HCT116 (cell line): Measurements from ENCODE around the gene TPO. TPM values are rescaled to one million over a fixed set of nuclear protein-coding genes. Genes with fewer than 3 reads are reported as not detected.

Experiments used
- ATAC-seq: fragments of 200-7000 bp; cut with Tn5 transposase; 2 replicates; pipeline ENCODE4 v1.9.1; 2020; ENCODE audit warnings: mild to moderate bottlenecking, moderate library complexity
- BruUV-seq: library from RNA; stranded (reverse); fragments of 400-500 nt; replicated peaks from 2 replicates; lab custom pipeline; 2021; lab: Mats Ljungman, UMichigan
- CTCF ChIA-PET: fragments of 300-600 bp; sonication (Branson Sonifier 250); formaldehyde crosslinking; loops from one replicate; lab custom pipeline; 2021; ENCODE audit warnings: antibody characterized with exemption; lab: Charles Lee
- POLR2A ChIA-PET: fragments of 300-600, 350-600 bp; sonication (Branson Sonifier 250); formaldehyde crosslinking; loops from one replicate; lab custom pipeline; 2021; ENCODE audit warnings: antibody characterized with exemption; lab: Charles Lee
- RAD21 ChIA-PET, 2 experiments: fragments of 300-600 bp; sonication (Branson Sonifier 250); formaldehyde crosslinking; loops; one replicate each; lab custom pipeline; 2023; ENCODE audit warnings: low total read pairs in 2 of 2; ENCODE audit not compliant: uncharacterized antibody in 2 of 2, unreplicated experiment in 2 of 2, low non-redundant PET in 1 of 2; lab: Charles Lee
- DNase-seq: peaks from one replicate; pipeline ENCODE4 v3.0.0-alpha.2; 2010; ENCODE audit warnings: low read depth, low spot score
- H2AFZ ChIP-seq: fragments of 200-600 bp; shearing (Covaris generic), sonication (generic); 2 replicates; pipeline ENCODE4 v1.6.1; 2017; ENCODE audit warnings: low read depth, mixed run types, mixed read lengths, antibody characterized with exemption, low read length; ENCODE audit not compliant: poor library complexity, severe bottlenecking
- H3K27ac ChIP-seq: 2 replicates; pipeline ENCODE4 v1.5.1; 2012; ENCODE audit warnings: low read depth, low read length
- H3K27me3 ChIP-seq: fragments of 200-600 bp; sonication (generic); 2 replicates; pipeline ENCODE4 v1.6.1; 2016; ENCODE audit warnings: mixed run types, low read length, mixed read lengths; ENCODE audit not compliant: insufficient read depth
- H3K36me3 ChIP-seq, 2 experiments: fragments of 200-500 bp in 1 of 2; fragments of 200-600 bp in 1 of 2; sonication (Bioruptor generic) in 1 of 2; sonication (generic) in 1 of 2; 2 replicates each; pipeline versions ENCODE4 v1.5.1 to v1.6.1; 2014 to 2016; ENCODE audit warnings: low read length in 2 of 2, inconsistent platforms in 1 of 2, mixed read lengths in 1 of 2, mixed run types in 1 of 2; ENCODE audit not compliant: insufficient read depth in 2 of 2, control insufficient read depth in 1 of 2
- H3K4me1 ChIP-seq, 2 experiments: fragments of 200-600 bp in 1 of 2; sonication (generic) in 1 of 2; 2 replicates each; pipeline versions ENCODE4 v1.5.1 to v1.6.1; 2012 to 2017; ENCODE audit warnings: low read length in 2 of 2, inconsistent platforms in 1 of 2, mild to moderate bottlenecking in 1 of 2, mixed read lengths in 1 of 2, mixed run types in 1 of 2, moderate library complexity in 1 of 2; ENCODE audit not compliant: insufficient read depth in 2 of 2, control insufficient read depth in 1 of 2
- H3K4me2 ChIP-seq: fragments of 200-600 bp; sonication (generic); 2 replicates; pipeline ENCODE4 v1.6.1; 2017; ENCODE audit warnings: mixed run types, low read length, mixed read lengths
- H3K4me3 ChIP-seq, 2 experiments: fragments of 200-600 bp in 1 of 2; sonication (generic) in 1 of 2; replicated peaks in 1 of 2; 2 replicates each; pipeline ENCODE4 v1.5.1; 2011 to 2016; ENCODE audit warnings: low read length in 2 of 2, control low read depth in 1 of 2, low read depth in 1 of 2, mild to moderate bottlenecking in 1 of 2, mixed read lengths in 1 of 2, mixed run types in 1 of 2
- H3K79me2 ChIP-seq: fragments of 200-600 bp; sonication (generic); 2 replicates; pipeline ENCODE4 v1.6.1; 2017; ENCODE audit warnings: mild to moderate bottlenecking, mixed run types, low read length, moderate library complexity, mixed read lengths; ENCODE audit not compliant: insufficient read depth
- H3K9ac ChIP-seq: fragments of 200-600 bp; sonication (generic); 2 replicates; pipeline ENCODE4 v1.6.1; 2016; ENCODE audit warnings: low read length, mixed read lengths
- H3K9me2 ChIP-seq: fragments of 200-600 bp; sonication (generic), shearing (Covaris generic); 2 replicates; pipeline ENCODE4 v1.6.1; 2017; ENCODE audit warnings: mixed run types, mild to moderate bottlenecking, moderate library complexity; ENCODE audit not compliant: insufficient read depth
- H3K9me3 ChIP-seq, 2 experiments: fragments of 200-500 bp in 1 of 2; fragments of 200-600 bp in 1 of 2; sonication (Bioruptor generic) in 1 of 2; sonication (generic) in 1 of 2; 2 replicates each; pipeline ENCODE4 v1.6.1; 2014 to 2017; ENCODE audit warnings: low read length in 2 of 2, mixed read lengths in 2 of 2, inconsistent platforms in 1 of 2, low read depth in 1 of 2, mild to moderate bottlenecking in 1 of 2, mixed run types in 1 of 2, moderate library complexity in 1 of 2; ENCODE audit not compliant: control insufficient read depth in 1 of 2, insufficient read depth in 1 of 2
- H4K20me1 ChIP-seq: fragments of 200-600 bp; sonication (generic), shearing (Covaris generic); 2 replicates; pipeline ENCODE4 v1.6.1; 2017; ENCODE audit warnings: mixed run types, mild to moderate bottlenecking, moderate library complexity; ENCODE audit not compliant: insufficient read depth
- CEBPB ChIP-seq: IDR thresholded peaks from 2 replicates; pipeline ENCODE4 v1.6.1; 2012; ENCODE audit warnings: low read depth
- CTCF ChIP-seq, 3 experiments: fragments of 200-600 bp in 1 of 3; sonication (generic) in 1 of 3; IDR thresholded peaks in 2 of 3; conservative IDR thresholded peaks in 1 of 3; 2 replicates each; pipeline ENCODE4 v1.5.1; 2012 to 2017; ENCODE audit warnings: low read depth in 2 of 3, low read length in 2 of 3, antibody characterized with exemption in 1 of 3, borderline replicate concordance in 1 of 3, control low read depth in 1 of 3, mild to moderate bottlenecking in 1 of 3, mixed read lengths in 1 of 3, mixed run types in 1 of 3, moderate library complexity in 1 of 3; ENCODE audit not compliant: insufficient read depth in 1 of 3
- EGR1 ChIP-seq: IDR thresholded peaks from 2 replicates; pipeline ENCODE4 v1.6.1; 2012; ENCODE audit warnings: low read depth
- POLR2A ChIP-seq: IDR thresholded peaks from 2 replicates; pipeline ENCODE4 v1.7.0; 2011; ENCODE audit warnings: borderline replicate concordance; ENCODE audit not compliant: insufficient read depth, insufficient read length; ENCODE audit errors: extremely low read depth
- POLR2AphosphoS5 ChIP-seq: IDR thresholded peaks from 2 replicates; pipeline ENCODE4 v1.6.1; 2011; ENCODE audit warnings: mild to moderate bottlenecking, low read depth, low read length, moderate library complexity
- RAD21 ChIP-seq: IDR thresholded peaks from 2 replicates; pipeline ENCODE4 v1.6.1; 2012; ENCODE audit warnings: low read depth, mild to moderate bottlenecking
- TCF7L2 ChIP-seq: IDR thresholded peaks from 2 replicates; pipeline ENCODE4 v1.7.0; 2011; ENCODE audit warnings: borderline replicate concordance, inconsistent platforms; ENCODE audit not compliant: insufficient read depth, insufficient read length; ENCODE audit errors: extremely low read depth
- YY1 ChIP-seq: IDR thresholded peaks from 2 replicates; pipeline ENCODE4 v1.6.1; 2011; ENCODE audit warnings: low read length, low read depth, moderate library complexity, mild to moderate bottlenecking; ENCODE audit not compliant: insufficient replicate concordance; ENCODE audit errors: extremely low read depth
- ZNF274 ChIP-seq: fragments of 200-500 bp; sonication (Bioruptor generic); IDR thresholded peaks from 2 replicates; pipeline ENCODE4 v1.6.1; 2014; ENCODE audit warnings: mild to moderate bottlenecking, low read depth, low read length, inconsistent platforms
- intact Hi-C: fragments of 100-400 bp; cut with micrococcal nuclease; formaldehyde crosslinking; loops from 2 replicates; pipeline ENCODE4 v1.10.0; 2022
- total RNA-seq: library from RNA; stranded (reverse); gene quantifications from one replicate; pipeline ENCODE4 v1.2.1, GENCODE V29; 2021; ENCODE audit not compliant: unreplicated experiment
- TF ChIP-seq, protein P1 (sequence below): IDR thresholded peaks from 2 replicates; pipeline ENCODE4 v1.6.1; 2012

Gene TPO
- total RNA-seq, 1 experiment from 2014 or later: not detected

- Histone ChIP-seq H3K79me2 (no peaks in the 10 kb centered on the region), H3K36me3 (no peaks in the 10 kb centered on the region), H3K4me3 (no peak overlapping the region), H3K4me1 (no peaks in the 10 kb centered on the region), H3K9ac (no peak overlapping the region), H3K27me3 (no peaks in the 10 kb centered on the region), H3K4me2 (no peak overlapping the region), H3K9me3 (no peaks in the 10 kb centered on the region), H3K27ac (no peak overlapping the region), H3K9me2 (no peaks in the 10 kb centered on the region), H2AFZ (no peak overlapping the region), H4K20me1 (no peaks in the 10 kb centered on the region)
- ChIA-PET RAD21 (no interaction called here), CTCF (no interaction called here), POLR2A (no interaction called here)
- no TSS peak for BruUV-seq
- intact Hi-C loops: no loop called here
- DNase-seq (no peak), ATAC-seq (no peak)
- TF ChIP-seq ZNF274 (no peak), POLR2A (no peak), CEBPB (no peak), RAD21 (no peak), TCF7L2 (no peak), CTCF (IDR thresholded peaks at IDR 0.05 in 2 of 3, conservative IDR thresholded peaks at IDR 0.05 in 1 of 3; ENCODE audit: borderline replicate concordance in 1 of 3, insufficient read depth in 1 of 3, low read depth in 2 of 3, low read length in 2 of 3) (no peak), POLR2AphosphoS5 (no peak), EGR1 (no peak), YY1 (no peak)
- TF ChIP-seq, protein P1, sequence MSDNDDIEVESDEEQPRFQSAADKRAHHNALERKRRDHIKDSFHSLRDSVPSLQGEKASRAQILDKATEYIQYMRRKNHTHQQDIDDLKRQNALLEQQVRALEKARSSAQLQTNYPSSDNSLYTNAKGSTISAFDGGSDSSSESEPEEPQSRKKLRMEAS: no peak
These were observed 114.1 kb downstream of the TPO start for GRCh38 chr2:1527153-1527992.
